ENCODE data around the gene UTS2B. TPM values are rescaled to one million over a fixed set of nuclear protein-coding genes. Genes with fewer than 3 reads are reported as not detected.

The UTS2B gene
- total RNA-seq, 1 donor from 2014 or later = 0.75 TPM

- Histone ChIP-seq H3K9me3 (no peaks in the 10 kb centered on the region), H3K27me3 (no peaks in the 10 kb centered on the region), H3K27ac (no peak overlapping the region), H3K36me3 (no peaks in the 10 kb centered on the region), H3K4me3 (no peak overlapping the region), H3K4me1 (no peaks in the 10 kb centered on the region)
- no peak for TF ChIP-seq CTCF (IDR thresholded peaks at IDR 0.05)
- ATAC-seq (peak; percentile 28), DNase-seq (no peak)
- intact Hi-C loops (cut with DNase I) = no loop called here
These were observed 90.8 kb downstream of the UTS2B start for GRCh38 chr3:191239407-191240031.

GRCh38 chr3:191238321-191238817 is 92.0 kb downstream of the UTS2B start:
- intact Hi-C loops (cut with DNase I) = no loop called here
- H3K9me3 ChIP-seq = no peaks in the 10 kb centered on the region
- no peaks in the 10 kb centered on the region for H3K4me1 ChIP-seq
- TF ChIP-seq CTCF (IDR thresholded peaks at IDR 0.05) = no peak
- H3K27me3 ChIP-seq = no peaks in the 10 kb centered on the region
- no peak overlapping the region for H3K4me3 ChIP-seq
- no peak overlapping the region for H3K27ac ChIP-seq
- no peak for ATAC-seq
- no peak for DNase-seq
- H3K36me3 ChIP-seq = no peaks in the 10 kb centered on the region

GRCh38 chr3:191237047-191237882 is 93.1 kb downstream of the UTS2B start:
- no peak overlapping the region for H3K4me3 ChIP-seq
- ATAC-seq = no peak
- TF ChIP-seq CTCF (IDR thresholded peaks at IDR 0.05) = no peak
- no peaks in the 10 kb centered on the region for H3K27me3 ChIP-seq
- intact Hi-C loops (cut with DNase I) = no loop called here
- no peaks in the 10 kb centered on the region for H3K9me3 ChIP-seq
- no peaks in the 10 kb centered on the region for H3K4me1 ChIP-seq
- H3K27ac ChIP-seq = no peak overlapping the region
- no peak for DNase-seq
- H3K36me3 ChIP-seq = no peaks in the 10 kb centered on the region

- no peak overlapping the region for H3K27ac ChIP-seq
- intact Hi-C loops (cut with DNase I) = no loop called here
These were observed 93.7 kb downstream of the UTS2B start for GRCh38 chr3:191236646-191237045.

More at GRCh38 chr3:191236646-191237045, 93.7 kb downstream of the UTS2B start:
- H3K36me3 ChIP-seq = no peaks in the 10 kb centered on the region
- H3K4me3 ChIP-seq = no peak overlapping the region
- no peaks in the 10 kb centered on the region for H3K4me1 ChIP-seq
- H3K9me3 ChIP-seq = no peaks in the 10 kb centered on the region
- DNase-seq = no peak
- TF ChIP-seq CTCF (IDR thresholded peaks at IDR 0.05) = no peak
- H3K27me3 ChIP-seq = no peaks in the 10 kb centered on the region
- no peak for ATAC-seq

Measured in upper lobe of right lung (tissue), 1 donor.